ENCODE data around the gene HLCS. TPM values are rescaled to one million over a fixed set of nuclear protein-coding genes. Genes with fewer than 3 reads are reported as not detected.

The HLCS gene
- total and polyA plus RNA-seq, 2 donors (not counting 3 experiments of a cell fraction or from before 2014, with no cell fraction given): 6.7 to 17.2 TPM

- Histone ChIP-seq H3K27me3 (ENCODE audit: control insufficient read depth in 2 of 2, insufficient read depth in 2 of 2, low read length in 2 of 2) (peaks cover 14 to 22% of the 10 kb centered on the region in 2 experiments), H3K9me1 (replicated peaks; ENCODE audit: control insufficient read depth, extremely low read depth, insufficient read depth, low read length) (no peaks in the 10 kb centered on the region), H3K9ac (replicated peaks; ENCODE audit: extremely low read depth, insufficient read depth, low read length) (no peak overlapping the region), H3K4me3 (replicated peaks in 1 of 3; ENCODE audit: insufficient read depth in 1 of 3, low read depth in 1 of 3, low read length in 3 of 3) (no peak overlapping the region), H3K4me2 (ENCODE audit: insufficient read depth, low read length) (no peak overlapping the region), H3K27ac (ENCODE audit: insufficient read depth, low read depth, low read length) (no peak overlapping the region), H3K79me2 (ENCODE audit: control insufficient read depth, insufficient read depth, low read length) (no peaks in the 10 kb centered on the region), H3K36me3 (ENCODE audit: control insufficient read depth in 2 of 2, extremely low read depth in 1 of 2, insufficient read depth in 2 of 2, low read length in 2 of 2) (no peaks in the 10 kb centered on the region), H3K4me1 (ENCODE audit: control insufficient read depth, extremely low read depth, insufficient read depth, low read length) (no peaks in the 10 kb centered on the region), H2AFZ (ENCODE audit: low read depth, low read length) (no peak overlapping the region), H3K9me3 (replicated peaks; ENCODE audit: control insufficient read depth, insufficient read depth, low read length) (no peaks in the 10 kb centered on the region), H4K20me1 (replicated peaks; ENCODE audit: control insufficient read depth, extremely low read depth, insufficient read depth, low read length) (no peaks in the 10 kb centered on the region)
- dilution Hi-C loops (cut with MboI; ENCODE audit: extremely low pct_ligation_motif_present, low sequenced_read_pairs): no loop called here
- no TSS peak for BruUV-seq (replicated peaks)
- DNase-seq (ENCODE audit: low read depth, low spot score) (no peak), FAIRE-seq (no peak)
- ChIA-PET POLR2A (no interaction called here), CTCF (interaction anchor here (1.2 to 1.6 kb wide), 3 partner anchors 14 to 102 kb away, joined by 3 to 4 read pairs (median 4); no protein-coding TSS in a partner anchor)
- no peak for TF ChIP-seq EZH2 (IDR thresholded peaks at IDR 0.05; ENCODE audit: borderline replicate concordance, low read depth, low read length, severe bottlenecking)
- intact Hi-C loops (cut with micrococcal nuclease): no loop called here
Measured at GRCh38 chr21:36732217-36732616, 234.3 kb downstream of the HLCS start.

GRCh38 chr21:36730291-36731281, 235.9 kb downstream of the HLCS start:
- TF ChIP-seq FOS (IDR thresholded peaks at IDR 0.05; ENCODE audit: borderline replicate concordance, insufficient read depth, low read length): no peak
- no peak for TF ChIP-seq MAX (IDR thresholded peaks at IDR 0.05; ENCODE audit: insufficient read depth, insufficient read length)
- no peak for TF ChIP-seq POLR2AphosphoS5 (IDR thresholded peaks at IDR 0.05; ENCODE audit: insufficient read depth, low read depth, low read length)
- no peak for TF ChIP-seq MYC (IDR thresholded peaks at IDR 0.05; ENCODE audit: low read depth, low read length)
- TF ChIP-seq POLR2A (IDR thresholded peaks at IDR 0.05; ENCODE audit: low read depth, low read length): no peak
- TF ChIP-seq JUN (IDR thresholded peaks at IDR 0.05; ENCODE audit: borderline replicate concordance, insufficient read depth, insufficient read length, low read depth): no peak
- TF ChIP-seq CTCF (IDR thresholded peaks at IDR 0.05; ENCODE audit: extremely low read depth in 1 of 2, insufficient read depth in 1 of 2, low read depth in 1 of 2, low read length in 2 of 2): no peak
- TF ChIP-seq EZH2 (IDR thresholded peaks at IDR 0.05; ENCODE audit: borderline replicate concordance, low read depth, low read length, severe bottlenecking): no peak
- TF ChIP-seq GATA2 (IDR thresholded peaks at IDR 0.05; ENCODE audit: insufficient read depth, insufficient read length, low read depth, low read length): no peak
- H3K9me1 ChIP-seq (replicated peaks; ENCODE audit: control insufficient read depth, extremely low read depth, insufficient read depth, low read length): no peaks in the 10 kb centered on the region
- dilution Hi-C loops (cut with MboI; ENCODE audit: extremely low pct_ligation_motif_present, low sequenced_read_pairs): no loop called here
- H3K27ac ChIP-seq (ENCODE audit: insufficient read depth, low read depth, low read length): no peak overlapping the region
- DNase-seq (ENCODE audit: low read depth, low spot score) (no peak), FAIRE-seq (no peak)
- no TSS peak for BruUV-seq (replicated peaks)
- H3K79me2 ChIP-seq (ENCODE audit: control insufficient read depth, insufficient read depth, low read length): no peaks in the 10 kb centered on the region
- no peaks in the 10 kb centered on the region for H3K36me3 ChIP-seq (ENCODE audit: control insufficient read depth in 2 of 2, extremely low read depth in 1 of 2, insufficient read depth in 2 of 2, low read length in 2 of 2)
- H3K27me3 ChIP-seq (ENCODE audit: control insufficient read depth in 2 of 2, insufficient read depth in 2 of 2, low read length in 2 of 2): peaks cover 14 to 23% of the 10 kb centered on the region in 2 experiments
- no peak overlapping the region for H3K4me3 ChIP-seq (replicated peaks in 1 of 3; ENCODE audit: insufficient read depth in 1 of 3, low read depth in 1 of 3, low read length in 3 of 3)
- no peak overlapping the region for H2AFZ ChIP-seq (ENCODE audit: low read depth, low read length)
- POLR2A ChIA-PET: no interaction called here
- H4K20me1 ChIP-seq (replicated peaks; ENCODE audit: control insufficient read depth, extremely low read depth, insufficient read depth, low read length): no peaks in the 10 kb centered on the region
- H3K4me2 ChIP-seq (ENCODE audit: insufficient read depth, low read length): no peak overlapping the region
- CTCF ChIA-PET: interaction anchor here (1.0 to 1.1 kb wide), 2 partner anchors 100 to 187 kb away, joined by 3 to 5 read pairs; no protein-coding TSS in a partner anchor
- H3K9me3 ChIP-seq (replicated peaks; ENCODE audit: control insufficient read depth, insufficient read depth, low read length): no peaks in the 10 kb centered on the region
- H3K9ac ChIP-seq (replicated peaks; ENCODE audit: extremely low read depth, insufficient read depth, low read length): no peak overlapping the region
- H3K4me1 ChIP-seq (ENCODE audit: control insufficient read depth, extremely low read depth, insufficient read depth, low read length): no peaks in the 10 kb centered on the region
- intact Hi-C loops (cut with micrococcal nuclease): no loop called here

Data from endothelial cell of umbilical vein (primary cell).